HG02763 (cell line): ENCODE measurements around the gene SCN9A.
"Not testable (repeated sequence)": the region's sequence is repeated elsewhere in the genome, so short reads cannot be mapped to it uniquely, and the experiment has no call there.

Experiments
- ATAC-seq: cut with Tn5 transposase; IDR thresholded peaks from one replicate; pipeline ENCODE4 v1.9.1; 2021; ENCODE audit warnings: mild to moderate bottlenecking, moderate library complexity; ENCODE audit not compliant: unreplicated experiment

SCN9A gene

GRCh38 chr2:166375195-166375735 is 479 bp downstream of the SCN9A start:
- ATAC-seq, result no peak

GRCh38 chr2:166373951-166374350 is 1.8 kb downstream of the SCN9A start:
- ATAC-seq, result no peak

- ATAC-seq, result no peak
Measured at GRCh38 chr2:166373539-166373938, 2.2 kb downstream of the SCN9A start.

GRCh38 chr2:166373105-166373504 is 2.6 kb downstream of the SCN9A start:
- no peak for ATAC-seq

GRCh38 chr2:166372046-166372445 is 3.7 kb downstream of the SCN9A start:
- no peak for ATAC-seq

GRCh38 chr2:166365803-166366420 is 9.8 kb downstream of the SCN9A start:
- no peak for ATAC-seq

GRCh38 chr2:166365239-166365638 is 10.5 kb downstream of the SCN9A start:
- ATAC-seq, result no peak

GRCh38 chr2:166364476-166365161 is 11.1 kb downstream of the SCN9A start:
- no peak for ATAC-seq

GRCh38 chr2:166361351-166362153 is 14.2 kb downstream of the SCN9A start:
- peak; percentile 50 for ATAC-seq

- no peak for ATAC-seq
Measured at GRCh38 chr2:166360906-166361305, 14.8 kb downstream of the SCN9A start.

GRCh38 chr2:166360426-166360825 is 15.3 kb downstream of the SCN9A start:
- ATAC-seq, result no peak

- ATAC-seq, result not testable (repeated sequence)
Measured at GRCh38 chr2:166357950-166358321, 17.8 kb downstream of the SCN9A start.

GRCh38 chr2:166357068-166357949 is 18.4 kb downstream of the SCN9A start:
- ATAC-seq, result no peak

GRCh38 chr2:166351319-166351718 is 24.4 kb downstream of the SCN9A start:
- ATAC-seq, result no peak

- ATAC-seq, result no peak
Measured at GRCh38 chr2:166350525-166350924, 25.2 kb downstream of the SCN9A start.

- no peak for ATAC-seq
Measured at GRCh38 chr2:166344286-166345113, 31.2 kb downstream of the SCN9A start.

- ATAC-seq, result no peak
Measured at GRCh38 chr2:166343467-166343866, 32.3 kb downstream of the SCN9A start.

- ATAC-seq, result no peak
Measured at GRCh38 chr2:166341426-166341825, 34.3 kb downstream of the SCN9A start.

- no peak for ATAC-seq
Measured at GRCh38 chr2:166338831-166339339, 36.9 kb downstream of the SCN9A start.

GRCh38 chr2:166337932-166338331 is 37.8 kb downstream of the SCN9A start:
- ATAC-seq, result no peak
